ENCODE data around the gene XRCC6. TPM values are rescaled to one million over a fixed set of nuclear protein-coding genes. Genes with fewer than 3 reads are reported as not detected.

Gene XRCC6
- total RNA-seq, 1 experiment from 2014 or later: 588 TPM

DNA sequence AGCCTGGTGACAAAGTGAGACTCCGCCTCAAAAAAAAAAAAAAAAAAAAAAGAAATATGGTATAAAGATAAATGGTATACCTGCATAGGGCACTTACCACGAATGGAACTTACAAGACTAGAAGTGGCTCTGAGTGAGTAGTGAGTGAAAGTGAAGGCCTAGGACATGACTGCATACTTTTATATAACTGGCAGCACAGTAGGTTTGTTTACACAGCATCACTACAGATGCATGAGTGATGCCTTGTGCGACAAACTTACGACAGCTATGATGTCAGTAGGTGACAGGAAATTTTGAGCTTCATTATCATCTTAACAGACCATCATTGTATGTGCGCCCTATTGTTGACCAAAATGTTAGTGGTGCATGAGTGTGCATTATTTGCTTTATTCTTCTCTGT, 17.7 kb downstream of the XRCC6 start:
- Histone ChIP-seq H3K9me2 (ENCODE audit: insufficient read depth) (no peaks in the 10 kb centered on the region), H4K20me1 (ENCODE audit: insufficient read depth) (peaks cover 10% of the 10 kb centered on the region; the same call in 1 of the 2 replicates), H3K4me3 (replicated peaks in 1 of 2; ENCODE audit: low read depth in 1 of 2, low read length in 2 of 2) (no peak overlapping the region), H3K9me3 (ENCODE audit: control insufficient read depth in 1 of 2, insufficient read depth in 1 of 2, low read depth in 1 of 2, low read length in 2 of 2) (no peaks in the 10 kb centered on the region), H3K27me3 (ENCODE audit: insufficient read depth, low read length) (no peaks in the 10 kb centered on the region), H3K27ac (ENCODE audit: low read depth, low read length) (no peak overlapping the region), H3K9ac (ENCODE audit: low read length) (no peak overlapping the region), H3K4me2 (ENCODE audit: low read length) (no peak overlapping the region), H3K79me2 (ENCODE audit: insufficient read depth, low read length) (peaks cover 97% of the 10 kb centered on the region), H3K4me1 (ENCODE audit: control insufficient read depth in 1 of 2, insufficient read depth in 2 of 2, low read length in 2 of 2) (no peaks in the 10 kb centered on the region), H2AFZ (ENCODE audit: low read depth, low read length, poor library complexity, severe bottlenecking) (no peak overlapping the region), H3K36me3 (ENCODE audit: control insufficient read depth in 1 of 2, insufficient read depth in 2 of 2, low read length in 2 of 2) (peaks cover 71 to 78% of the 10 kb centered on the region in 2 experiments)
- RAD21 ChIA-PET (ENCODE audit: low non-redundant PET in 1 of 2, low total read pairs in 2 of 2, uncharacterized antibody in 2 of 2, unreplicated experiment in 2 of 2): no interaction called here
- POLR2A ChIA-PET: no interaction called here
- intact Hi-C loops (cut with micrococcal nuclease): no loop called here
- no peak for TF ChIP-seq YY1 (IDR thresholded peaks at IDR 0.05; ENCODE audit: extremely low read depth, insufficient replicate concordance, low read depth, low read length)
- TF ChIP-seq, protein P1, sequence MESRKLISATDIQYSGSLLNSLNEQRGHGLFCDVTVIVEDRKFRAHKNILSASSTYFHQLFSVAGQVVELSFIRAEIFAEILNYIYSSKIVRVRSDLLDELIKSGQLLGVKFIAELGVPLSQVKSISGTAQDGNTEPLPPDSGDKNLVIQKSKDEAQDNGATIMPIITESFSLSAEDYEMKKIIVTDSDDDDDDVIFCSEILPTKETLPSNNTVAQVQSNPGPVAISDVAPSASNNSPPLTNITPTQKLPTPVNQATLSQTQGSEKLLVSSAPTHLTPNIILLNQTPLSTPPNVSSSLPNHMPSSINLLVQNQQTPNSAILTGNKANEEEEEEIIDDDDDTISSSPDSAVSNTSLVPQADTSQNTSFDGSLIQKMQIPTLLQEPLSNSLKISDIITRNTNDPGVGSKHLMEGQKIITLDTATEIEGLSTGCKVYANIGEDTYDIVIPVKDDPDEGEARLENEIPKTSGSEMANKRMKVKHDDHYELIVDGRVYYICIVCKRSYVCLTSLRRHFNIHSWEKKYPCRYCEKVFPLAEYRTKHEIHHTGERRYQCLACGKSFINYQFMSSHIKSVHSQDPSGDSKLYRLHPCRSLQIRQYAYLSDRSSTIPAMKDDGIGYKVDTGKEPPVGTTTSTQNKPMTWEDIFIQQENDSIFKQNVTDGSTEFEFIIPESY (IDR thresholded peaks at IDR 0.05; ENCODE audit: extremely low read depth, insufficient replicate concordance, low read length): no peak
- TF ChIP-seq EZH2 (IDR thresholded peaks at IDR 0.05): no peak
- TF ChIP-seq SRF (IDR thresholded peaks at IDR 0.05; ENCODE audit: low read depth): no peak
- TF ChIP-seq ELF1 (IDR thresholded peaks at IDR 0.05; ENCODE audit: borderline replicate concordance, low read depth): no peak
- no peak for TF ChIP-seq SP1 (IDR thresholded peaks at IDR 0.05; ENCODE audit: low read depth)
- TF ChIP-seq RAD21 (IDR thresholded peaks at IDR 0.05; ENCODE audit: low read depth): no peak
- TF ChIP-seq SIN3A (IDR thresholded peaks at IDR 0.05; ENCODE audit: low read depth): no peak
- TF ChIP-seq EGR1 (IDR thresholded peaks at IDR 0.05; ENCODE audit: low read depth): no peak
- no peak for TF ChIP-seq ZFX (IDR thresholded peaks at IDR 0.05)
- no peak for TF ChIP-seq JUND (IDR thresholded peaks at IDR 0.05)
- CTCF ChIA-PET: no interaction called here
- ATAC-seq (no peak), DNase-seq (ENCODE audit: low read depth, low spot score) (no peak)
- BruUV-seq (replicated peaks): no TSS peak
